HG02571 (cell line): ENCODE measurements around the gene ERICH2.

Experiments used
- ATAC-seq: cut with Tn5 transposase; IDR thresholded peaks from one replicate; pipeline ENCODE4 v1.9.1; 2021; ENCODE audit warnings: mild to moderate bottlenecking, moderate library complexity; ENCODE audit not compliant: unreplicated experiment

The ERICH2 gene

DNA sequence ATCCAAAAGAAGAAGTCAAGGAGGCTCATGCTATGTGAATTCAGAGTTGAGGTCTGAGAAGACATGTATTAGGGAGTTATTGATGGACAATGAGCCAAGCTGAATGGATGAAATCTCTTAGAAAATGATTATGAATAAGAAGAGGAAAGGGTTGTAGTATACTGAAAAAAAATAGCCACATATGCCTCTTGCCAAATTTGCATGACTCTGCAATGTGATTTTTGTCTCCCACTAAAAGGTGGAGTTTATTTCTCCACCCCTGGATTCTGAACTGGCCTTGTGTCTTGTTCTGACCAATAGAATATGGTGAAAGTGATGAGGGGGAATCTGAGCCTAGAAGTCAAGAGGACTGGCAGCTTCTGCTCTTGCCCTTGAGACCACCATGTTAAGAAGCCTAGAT lies 8.6 kb upstream of the ERICH2 start:
- ATAC-seq: no peak

- no peak for ATAC-seq
Measured at GRCh38 chr2:170762760-170763159, 7.4 kb upstream of the ERICH2 start.

- no peak for ATAC-seq
Measured at GRCh38 chr2:170763232-170763631, 6.9 kb upstream of the ERICH2 start.

DNA sequence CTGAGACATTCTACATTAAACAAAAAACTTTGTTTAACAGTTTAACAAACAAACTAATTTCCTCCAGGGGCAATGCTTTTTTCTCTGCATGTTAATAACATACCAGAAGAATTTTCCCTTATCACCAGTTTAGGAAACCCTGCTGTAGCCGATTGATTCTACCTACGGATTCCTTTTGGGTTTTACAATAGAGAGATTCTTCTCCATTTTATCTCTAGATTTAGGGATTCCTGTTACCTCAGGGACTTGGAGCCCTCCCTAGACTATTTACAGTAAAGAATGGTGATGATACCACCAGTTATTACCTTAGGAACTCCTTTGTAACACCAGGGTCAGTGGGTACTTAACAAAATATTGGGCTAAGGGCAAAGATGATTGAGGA lies 5.3 kb upstream of the ERICH2 start:
- ATAC-seq: no peak

- no peak for ATAC-seq
Measured at GRCh38 chr2:170766693-170767092, 3.5 kb upstream of the ERICH2 start.

- peak; percentile 92 for ATAC-seq
Measured at GRCh38 chr2:170770606-170771420, 635 bp downstream of the ERICH2 start.

DNA sequence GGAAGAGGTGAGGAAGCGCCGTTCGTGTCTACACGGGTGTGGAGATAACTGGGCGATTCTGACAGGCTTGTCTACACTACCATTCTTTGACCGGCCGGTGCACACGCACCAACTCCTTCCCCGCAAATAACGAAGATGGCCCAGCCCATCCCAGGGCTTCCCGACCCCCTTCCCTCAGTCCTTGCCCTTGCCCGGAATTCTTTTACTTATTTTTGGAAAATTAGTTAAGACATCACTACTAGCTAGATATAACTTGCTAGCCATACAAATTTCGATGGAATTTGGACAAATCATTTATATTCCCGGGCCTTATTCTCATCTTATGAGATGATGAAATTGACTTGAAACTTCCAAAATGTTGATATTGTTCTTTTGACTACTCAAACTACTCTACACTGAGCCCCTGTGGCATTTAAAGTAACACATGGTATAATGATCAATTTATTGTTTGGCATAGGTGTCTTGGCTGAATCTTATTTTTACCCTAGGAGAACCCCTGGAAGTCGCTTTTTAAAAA lies 1.3 kb downstream of the ERICH2 start:
- no peak for ATAC-seq

DNA sequence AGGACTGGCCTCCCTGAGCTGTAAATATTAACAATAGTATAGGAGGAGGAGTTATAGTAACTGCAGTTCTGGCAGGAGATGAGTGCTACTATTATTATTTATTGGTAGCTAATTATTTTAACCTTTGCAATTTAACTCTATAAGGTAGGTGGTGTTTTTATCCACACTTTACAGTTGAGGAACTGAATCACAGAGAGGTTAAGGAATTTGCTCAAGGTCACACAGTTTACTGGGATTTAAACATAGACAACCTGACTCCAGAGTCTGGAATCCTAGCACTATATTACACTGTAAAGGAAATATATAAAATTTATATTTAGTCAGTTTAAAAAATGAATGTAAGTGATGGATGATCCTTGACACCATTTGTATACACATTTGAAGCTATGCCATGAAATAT lies 2.1 kb downstream of the ERICH2 start:
- no peak for ATAC-seq

GRCh38 chr2:170774074-170774473 lies 3.9 kb downstream of the ERICH2 start:
- ATAC-seq: no peak

DNA sequence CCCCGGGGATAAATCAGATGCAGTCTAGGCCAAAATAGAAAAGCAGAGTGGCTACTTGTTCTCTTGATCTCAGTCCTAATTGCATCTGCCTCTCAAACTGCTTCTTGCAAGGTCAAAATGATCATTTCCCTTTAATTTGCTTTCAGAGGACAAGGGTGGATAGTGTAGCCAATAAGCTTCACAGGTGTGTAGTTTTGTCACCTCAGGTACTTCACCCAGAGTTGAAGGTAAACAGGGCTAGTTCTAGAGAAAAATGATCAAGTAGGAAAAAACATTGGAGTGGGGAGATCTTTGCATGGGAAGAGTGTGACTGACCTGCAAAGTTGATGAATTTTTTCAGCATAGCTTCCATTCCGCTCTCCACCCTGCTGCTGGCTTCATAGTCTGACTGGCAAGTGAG lies 8.7 kb downstream of the ERICH2 start:
- no peak for ATAC-seq

DNA sequence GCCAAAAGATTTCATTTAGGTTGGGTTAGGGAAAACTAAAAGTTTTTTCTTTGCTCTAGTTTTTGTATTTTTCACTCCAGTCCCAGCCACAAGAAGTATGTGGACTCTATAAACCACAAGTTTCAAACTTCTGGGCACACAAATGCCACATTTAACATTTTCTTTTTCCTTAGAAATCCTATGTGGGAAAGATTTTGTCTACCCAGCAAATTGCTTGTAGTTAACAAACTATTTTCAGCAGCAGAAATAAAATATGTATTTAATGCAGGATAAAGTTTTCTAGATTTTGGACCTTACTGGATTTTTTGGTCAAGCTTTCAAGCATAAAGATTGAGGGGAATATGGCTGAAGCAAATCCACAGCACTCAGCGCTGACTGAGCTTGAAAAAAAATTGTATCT lies 9.1 kb downstream of the ERICH2 start:
- no peak for ATAC-seq

DNA sequence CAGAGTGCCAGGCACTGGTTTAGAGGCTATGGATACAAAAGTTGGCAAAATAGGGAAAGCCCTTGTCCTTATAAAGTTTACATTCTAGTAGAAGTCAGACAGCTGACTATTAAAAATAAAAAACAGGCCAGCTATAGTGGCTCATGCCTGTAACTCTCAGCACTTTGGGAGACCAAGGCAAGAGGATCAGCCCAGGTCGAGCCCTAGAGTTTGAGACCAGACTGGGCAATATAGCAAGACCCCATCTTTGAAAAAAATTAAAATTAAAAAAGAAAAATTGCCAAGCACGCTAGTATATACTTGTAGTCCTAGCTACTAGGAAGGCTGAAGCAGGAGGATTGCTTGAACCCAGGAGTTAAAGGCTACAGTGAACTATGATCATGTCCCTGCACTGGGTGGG lies 12.5 kb downstream of the ERICH2 start:
- ATAC-seq: no peak

DNA sequence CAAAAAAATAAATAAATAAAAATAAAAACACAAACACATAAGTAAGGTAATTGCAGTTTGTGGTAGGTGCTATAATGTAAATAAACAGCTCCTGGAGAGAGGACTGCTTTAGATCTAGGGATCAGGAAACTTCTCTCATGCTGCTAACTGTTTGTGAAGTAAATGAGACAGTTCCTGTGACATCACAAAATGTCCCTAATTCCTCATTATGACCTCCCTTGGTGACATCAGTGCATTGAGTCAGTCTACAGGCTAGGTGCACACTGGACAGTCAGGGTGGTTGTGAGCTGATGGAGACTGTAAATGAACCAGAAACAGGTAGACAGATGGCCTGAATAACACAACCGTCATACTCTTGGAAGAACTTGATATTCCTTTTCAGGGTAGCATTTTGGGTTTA lies 13.4 kb downstream of the ERICH2 start:
- ATAC-seq: no peak

GRCh38 chr2:170798996-170799395 lies 28.8 kb downstream of the ERICH2 start:
- no peak for ATAC-seq

DNA sequence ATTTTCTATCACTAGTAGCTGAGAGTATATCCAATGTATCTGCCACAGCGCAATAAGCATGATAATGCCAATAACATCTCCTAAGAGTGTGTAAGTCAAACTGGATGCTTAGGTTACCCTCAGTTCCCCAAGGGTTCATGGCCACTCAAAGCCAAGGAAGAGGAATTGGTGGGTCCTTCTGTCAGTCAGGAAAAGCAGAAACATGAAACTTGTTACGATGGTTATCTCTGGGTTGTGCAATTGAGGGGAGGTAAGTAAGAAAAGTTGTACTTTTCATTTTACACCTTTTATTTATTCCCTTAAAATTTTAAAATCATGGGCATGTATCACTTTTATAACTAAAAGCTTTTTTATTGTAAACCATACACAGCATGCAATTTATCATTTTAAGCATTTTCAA lies 36.4 kb downstream of the ERICH2 start:
- ATAC-seq: no peak

DNA sequence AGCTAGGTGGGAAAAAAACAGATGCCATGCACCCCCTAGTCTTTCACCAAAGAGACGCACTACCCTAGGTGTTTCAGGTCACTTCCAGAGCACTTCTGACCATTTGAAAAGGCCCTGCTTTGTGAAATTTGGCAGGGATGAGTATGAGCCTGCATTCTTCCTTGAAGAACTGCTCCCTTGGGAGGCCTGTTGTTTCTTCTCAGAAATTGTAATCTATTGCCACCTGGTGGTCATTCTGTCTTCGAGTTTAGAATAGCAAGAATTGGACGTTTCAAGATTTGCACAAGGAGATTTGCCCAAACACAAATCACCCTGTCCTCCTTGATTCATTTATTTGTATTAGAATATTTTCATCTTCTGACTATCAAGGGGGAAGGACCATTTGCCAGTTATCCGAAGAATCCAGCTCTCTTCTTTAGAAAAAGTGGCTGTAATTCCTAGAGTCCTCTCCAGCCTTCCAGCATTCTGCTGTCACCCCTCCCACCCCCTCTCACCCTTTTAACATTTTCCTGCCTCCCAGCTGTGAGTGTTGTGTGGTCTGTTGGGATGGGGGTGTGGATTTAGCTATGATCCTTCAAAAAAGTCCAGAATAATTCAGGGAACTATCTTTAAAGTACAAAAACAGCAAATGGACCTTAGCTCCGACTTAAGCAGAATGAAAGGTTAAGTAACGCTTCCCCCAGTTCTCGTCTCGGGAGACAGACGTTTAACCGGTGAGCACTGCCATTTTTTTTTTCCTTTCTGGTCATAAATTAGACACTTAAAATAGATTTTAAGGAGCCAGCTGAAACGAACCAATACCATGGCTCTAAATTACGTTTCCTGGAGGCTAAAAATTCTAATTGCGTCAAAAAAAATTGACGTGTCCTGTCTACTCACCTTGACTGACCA lies 42.8 kb downstream of the ERICH2 start:
- no peak for ATAC-seq

DNA sequence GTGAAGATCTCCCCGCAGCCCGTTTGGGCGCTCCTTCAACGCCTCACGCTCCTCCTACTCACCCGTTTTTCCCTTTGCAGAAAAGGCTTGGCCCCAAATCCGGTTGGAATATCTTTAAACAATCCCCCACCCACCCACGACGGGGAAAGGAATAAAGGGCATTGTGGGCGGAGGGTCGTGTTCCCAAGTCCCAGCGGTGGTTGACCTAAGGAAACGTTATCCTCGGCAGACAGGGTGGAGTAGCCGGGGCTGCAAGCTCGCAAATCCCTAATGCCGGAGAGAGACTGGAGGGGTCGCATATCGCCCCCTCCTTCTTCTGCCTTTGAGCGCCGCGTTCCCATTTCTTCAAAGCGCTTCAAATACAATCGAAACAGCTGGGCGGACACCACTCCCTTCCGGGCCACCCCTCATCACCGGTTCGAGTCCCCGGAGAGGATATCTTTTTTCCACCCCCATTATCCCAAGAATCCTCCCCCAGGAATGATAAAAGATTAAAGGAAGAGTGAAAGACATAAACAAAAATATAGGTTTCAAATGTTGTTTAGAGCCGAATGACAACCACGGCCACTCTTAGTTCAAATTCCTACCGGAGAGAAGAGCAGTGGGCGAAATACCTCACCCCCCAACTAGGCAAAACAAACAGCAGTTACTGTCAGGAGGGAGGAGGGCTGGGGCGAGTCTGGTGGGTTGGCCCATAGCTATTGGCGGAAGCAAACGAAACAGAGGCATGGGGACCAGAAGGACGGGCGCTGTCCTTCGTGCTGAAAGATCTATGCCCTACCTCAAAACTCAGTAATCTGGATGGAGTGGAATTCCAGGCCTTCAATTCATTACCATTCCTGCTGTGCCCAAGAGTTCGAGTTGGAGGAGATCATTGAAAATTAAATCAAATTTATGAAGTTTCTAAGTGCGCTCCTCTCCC lies 43.7 kb downstream of the ERICH2 start:
- no peak for ATAC-seq

- no peak for ATAC-seq
Measured at GRCh38 chr2:170814533-170815230, 44.5 kb downstream of the ERICH2 start.

- no peak for ATAC-seq
Measured at GRCh38 chr2:170815311-170815710, 45.1 kb downstream of the ERICH2 start.
